Mesenchymal stem cell (in vitro differentiated cells and primary cell): ENCODE results near the gene CEP20.

ENCODE experiments used
- DNase-seq: peaks from one replicate; pipeline ENCODE4 v3.0.0-alpha.2; 2013
- H2AFZ ChIP-seq: one replicate; pipeline ENCODE4 v1.6.1; 2013; ENCODE audit warnings: low read depth, mild to moderate bottlenecking, control low read depth, inconsistent platforms, low read length, moderate library complexity
- H2AK5ac ChIP-seq: 2 replicates; pipeline ENCODE4 v1.6.1; 2013; ENCODE audit warnings: low read length, moderate library complexity, mild to moderate bottlenecking, inconsistent platforms; ENCODE audit not compliant: severe bottlenecking
- H2BK120ac ChIP-seq: one replicate; pipeline ENCODE4 v1.6.1; 2013; ENCODE audit warnings: low read depth, mild to moderate bottlenecking, inconsistent platforms, low read length, moderate library complexity
- H2BK12ac ChIP-seq, 2 experiments: one replicate each; pipeline ENCODE4 v1.6.1; 2013; ENCODE audit warnings: inconsistent platforms in 2 of 2, low read length in 2 of 2, mild to moderate bottlenecking in 2 of 2, moderate library complexity in 2 of 2, control low read depth in 1 of 2
- H2BK15ac ChIP-seq: one replicate; pipeline ENCODE4 v1.6.1; 2013; ENCODE audit warnings: mild to moderate bottlenecking, low read depth, inconsistent platforms; ENCODE audit not compliant: poor library complexity, severe bottlenecking
- H2BK5ac ChIP-seq: 2 replicates; pipeline ENCODE4 v1.6.1; 2013; ENCODE audit warnings: low read depth, mild to moderate bottlenecking, low read length, control low read depth, inconsistent platforms; ENCODE audit not compliant: poor library complexity, severe bottlenecking
- H3K14ac ChIP-seq, 2 experiments: one replicate each; pipeline ENCODE4 v1.6.1; 2013; ENCODE audit warnings: inconsistent platforms in 2 of 2, low read length in 2 of 2, control low read depth in 1 of 2, mild to moderate bottlenecking in 1 of 2, moderate library complexity in 1 of 2
- H3K18ac ChIP-seq, 2 experiments: one replicate each; pipeline ENCODE4 v1.6.1; 2013; ENCODE audit warnings: inconsistent platforms in 2 of 2, low read length in 2 of 2, control low read depth in 1 of 2, low read depth in 1 of 2, mild to moderate bottlenecking in 1 of 2
- H3K23ac ChIP-seq, 2 experiments: one replicate each; pipeline ENCODE4 v1.6.1; 2013; ENCODE audit warnings: inconsistent platforms in 2 of 2, low read length in 2 of 2, mild to moderate bottlenecking in 2 of 2, moderate library complexity in 2 of 2, control low read depth in 1 of 2
- H3K27ac ChIP-seq: 2 replicates; pipeline ENCODE4 v1.5.1; 2013; ENCODE audit warnings: mild to moderate bottlenecking, moderate library complexity, low read length, control low read depth, inconsistent platforms; ENCODE audit not compliant: poor library complexity, severe bottlenecking
- H3K27me3 ChIP-seq, 2 experiments: 2 replicates each; pipeline versions ENCODE4 v1.6.1 to v1.7.0; 2013; ENCODE audit warnings: low read length in 2 of 2, mild to moderate bottlenecking in 2 of 2, moderate library complexity in 2 of 2, control low read depth in 1 of 2, inconsistent platforms in 1 of 2; ENCODE audit not compliant: control insufficient read depth in 1 of 2, insufficient read depth in 1 of 2
- H3K36me3 ChIP-seq, 2 experiments: 2 replicates each; pipeline versions ENCODE4 v1.6.1 to v1.7.0; 2013; ENCODE audit warnings: low read length in 2 of 2, control low read depth in 1 of 2, inconsistent platforms in 1 of 2, low read depth in 1 of 2, mild to moderate bottlenecking in 1 of 2; ENCODE audit not compliant: insufficient read depth in 2 of 2, control insufficient read depth in 1 of 2
- H3K4ac ChIP-seq, 2 experiments: one replicate each; pipeline ENCODE4 v1.6.1; 2013; ENCODE audit warnings: inconsistent platforms in 2 of 2, low read length in 2 of 2, mild to moderate bottlenecking in 2 of 2, moderate library complexity in 2 of 2, control low read depth in 1 of 2, low read depth in 1 of 2
- H3K4me1 ChIP-seq: 2 replicates; pipeline ENCODE4 v1.6.1; 2013; ENCODE audit warnings: low read depth, low read length, control low read depth; ENCODE audit not compliant: control insufficient read depth, insufficient read depth
- H3K4me2 ChIP-seq: 2 replicates; pipeline ENCODE4 v1.6.1; 2013; ENCODE audit warnings: low read length, mild to moderate bottlenecking, inconsistent platforms; ENCODE audit not compliant: poor library complexity, severe bottlenecking
- H3K4me3 ChIP-seq, 2 experiments: 2 replicates each; pipeline versions ENCODE4 v1.5.1 to v1.7.0; 2013; ENCODE audit warnings: low read length in 2 of 2, mild to moderate bottlenecking in 2 of 2, control low read depth in 1 of 2, low read depth in 1 of 2; ENCODE audit not compliant: insufficient read depth in 1 of 2
- H3K79me1 ChIP-seq: replicated peaks from 2 replicates; pipeline ENCODE4 v1.6.1; 2013; ENCODE audit warnings: mild to moderate bottlenecking, control low read depth, low read length, inconsistent platforms; ENCODE audit not compliant: poor library complexity, severe bottlenecking
- H3K9ac ChIP-seq: 2 replicates; pipeline ENCODE4 v1.7.0; 2013; ENCODE audit warnings: mild to moderate bottlenecking, low read length, moderate library complexity
- H3K9me3 ChIP-seq: 2 replicates; pipeline ENCODE4 v1.7.0; 2013; ENCODE audit warnings: mild to moderate bottlenecking, low read length; ENCODE audit not compliant: control insufficient read depth
- H4K8ac ChIP-seq: one replicate; pipeline ENCODE4 v1.6.1; 2013; ENCODE audit warnings: inconsistent platforms, mild to moderate bottlenecking, low read length, moderate library complexity
- H4K91ac ChIP-seq: one replicate; pipeline ENCODE4 v1.6.1; 2013; ENCODE audit warnings: mild to moderate bottlenecking, low read length, inconsistent platforms
- WGBS: methylation state at CpG from one replicate; pipeline ENCODE4 v1.1.7; 2013; ENCODE audit warnings: mixed read lengths; 5-methylcytosine and 5-hydroxymethylcytosine counted together

The CEP20 gene

DNA sequence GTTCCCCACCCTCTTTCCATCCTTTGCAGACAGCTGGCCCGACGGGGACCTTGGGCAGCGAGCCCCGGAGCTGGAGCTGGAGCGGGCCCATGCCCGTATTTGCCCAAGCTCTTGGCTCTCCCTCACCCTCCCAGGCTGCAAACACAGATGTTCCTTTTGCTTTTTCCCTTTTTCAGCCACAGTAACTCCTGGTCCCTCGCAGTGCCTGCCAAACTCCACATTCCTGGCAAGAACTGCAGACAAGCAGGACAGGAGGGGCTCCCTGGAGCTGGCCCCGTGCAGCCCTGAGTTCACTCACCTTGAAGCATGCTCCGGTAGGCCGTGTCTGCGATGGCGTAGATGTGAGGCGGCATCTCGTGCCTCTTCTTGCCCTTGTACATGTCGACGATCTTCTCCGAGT, 65.4 kb downstream of the CEP20 start:
- peaks cover 28 to 47% of the 10 kb centered on the region in 2 experiments for H3K27me3 ChIP-seq
- no peak overlapping the region for H3K14ac ChIP-seq
- no peak overlapping the region for H3K18ac ChIP-seq
- H2BK12ac ChIP-seq, result no peak overlapping the region
- H3K4me1 ChIP-seq, result no peaks in the 10 kb centered on the region
- WGBS, result 80% methylated on average over 17 of the region's 17 CpGs
- H3K4me3 ChIP-seq, result no peak overlapping the region
- no peak overlapping the region for H3K4ac ChIP-seq
- no peaks in the 10 kb centered on the region for H3K79me1 ChIP-seq
- no peak overlapping the region for H3K9ac ChIP-seq
- H2AFZ ChIP-seq, result no peak overlapping the region
- no peak overlapping the region for H3K23ac ChIP-seq
- no peaks in the 10 kb centered on the region for H3K36me3 ChIP-seq
- H2BK5ac ChIP-seq, result no peak overlapping the region
- no peak overlapping the region for H2AK5ac ChIP-seq
- no peak overlapping the region for H2BK120ac ChIP-seq
- H3K9me3 ChIP-seq, result no peaks in the 10 kb centered on the region
- H3K4me2 ChIP-seq, result no peak overlapping the region
- H4K8ac ChIP-seq, result no peak overlapping the region
- DNase-seq, result no peak
- no peak overlapping the region for H4K91ac ChIP-seq
- no peak overlapping the region for H2BK15ac ChIP-seq
- H3K27ac ChIP-seq, result no peak overlapping the region

GRCh38 chr16:15820837-15821236, 67.6 kb downstream of the CEP20 start:
- Histone ChIP-seq H3K36me3 (no peaks in the 10 kb centered on the region), H3K18ac (no peak overlapping the region), H4K91ac (no peak overlapping the region), H2AFZ (no peak overlapping the region), H3K27ac (no peak overlapping the region), H2BK5ac (no peak overlapping the region), H3K4me2 (no peak overlapping the region), H3K79me1 (no peaks in the 10 kb centered on the region), H3K4me1 (no peaks in the 10 kb centered on the region), H3K4ac (no peak overlapping the region), H2BK12ac (no peak overlapping the region), H3K23ac (no peak overlapping the region), H2BK120ac (no peak overlapping the region), H2BK15ac (no peak overlapping the region), H3K27me3 (peaks cover 21 to 45% of the 10 kb centered on the region in 2 experiments), H3K4me3 (no peak overlapping the region), H2AK5ac (no peak overlapping the region), H3K9ac (no peak overlapping the region), H3K14ac (no peak overlapping the region), H3K9me3 (peaks cover 12% of the 10 kb centered on the region), H4K8ac (no peak overlapping the region)
- 100% methylated on average over 6 of the region's 7 CpGs for WGBS
- no peak for DNase-seq

DNA sequence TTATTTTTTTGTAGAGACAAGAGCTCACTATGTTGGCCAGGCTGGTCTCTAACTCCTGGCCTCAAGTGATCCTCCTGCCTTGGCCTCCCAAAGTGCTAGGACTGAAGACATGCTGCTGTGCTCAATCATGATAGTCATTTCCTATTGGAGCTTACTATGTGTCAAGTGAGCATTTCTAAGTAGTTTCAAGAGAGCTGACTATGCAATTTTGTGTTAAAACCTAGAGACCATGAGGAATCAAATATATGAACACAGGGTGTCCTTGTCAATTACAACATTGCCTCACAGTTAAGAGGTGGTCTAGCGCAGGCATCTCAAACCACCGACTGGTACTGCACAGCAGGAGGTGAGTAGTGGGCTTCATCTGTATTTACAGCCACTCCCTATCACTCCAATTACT, 69.4 kb downstream of the CEP20 start:
- H3K4me3 ChIP-seq, result no peak overlapping the region
- peaks cover 20% of the 10 kb centered on the region for H3K9me3 ChIP-seq
- no peak overlapping the region for H2BK15ac ChIP-seq
- H3K4me1 ChIP-seq, result no peaks in the 10 kb centered on the region
- no peak overlapping the region for H4K8ac ChIP-seq
- H3K36me3 ChIP-seq, result no peaks in the 10 kb centered on the region
- no peak overlapping the region for H2BK120ac ChIP-seq
- H3K79me1 ChIP-seq, result no peaks in the 10 kb centered on the region
- H3K14ac ChIP-seq, result no peak overlapping the region
- no peak overlapping the region for H3K4ac ChIP-seq
- H3K4me2 ChIP-seq, result no peak overlapping the region
- no peak overlapping the region for H2AK5ac ChIP-seq
- H2BK12ac ChIP-seq, result no peak overlapping the region
- no peak overlapping the region for H3K27ac ChIP-seq
- 70% methylated on average over 2 of the region's 2 CpGs for WGBS
- H3K9ac ChIP-seq, result no peak overlapping the region
- H3K23ac ChIP-seq, result no peak overlapping the region
- no peak for DNase-seq
- no peak overlapping the region for H2AFZ ChIP-seq
- peaks cover 19 to 34% of the 10 kb centered on the region in 2 experiments for H3K27me3 ChIP-seq
- no peak overlapping the region for H4K91ac ChIP-seq
- no peak overlapping the region for H3K18ac ChIP-seq
- no peak overlapping the region for H2BK5ac ChIP-seq

DNA sequence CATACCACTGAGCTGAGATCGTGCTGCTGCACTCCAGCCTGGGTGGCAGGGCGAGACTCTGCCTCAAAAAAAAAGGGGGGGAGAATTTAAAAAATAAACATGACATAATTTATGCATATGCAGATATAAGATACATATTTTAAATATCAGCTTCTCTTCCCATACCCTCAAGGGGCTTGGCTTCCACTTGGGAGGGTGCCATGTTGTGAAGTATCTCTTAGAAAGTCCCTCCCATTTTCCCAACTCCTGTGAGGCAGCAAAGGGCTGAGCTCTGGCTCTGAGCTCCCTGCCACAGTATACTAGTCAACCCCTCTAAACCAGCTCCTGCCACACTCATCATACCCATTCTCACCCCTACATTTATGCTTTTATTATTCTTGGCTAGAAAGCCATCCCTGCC, 71.0 kb downstream of the CEP20 start:
- no peak overlapping the region for H2BK5ac ChIP-seq
- H3K9me3 ChIP-seq, result peaks cover 20% of the 10 kb centered on the region
- H2BK12ac ChIP-seq, result no peak overlapping the region
- H3K18ac ChIP-seq, result no peak overlapping the region
- no peak overlapping the region for H4K91ac ChIP-seq
- H3K27me3 ChIP-seq, result peaks cover 12 to 18% of the 10 kb centered on the region in 2 experiments
- no peak overlapping the region for H2BK15ac ChIP-seq
- H2BK120ac ChIP-seq, result no peak overlapping the region
- no peaks in the 10 kb centered on the region for H3K4me1 ChIP-seq
- no peak overlapping the region for H2AFZ ChIP-seq
- no peak overlapping the region for H3K9ac ChIP-seq
- no peak overlapping the region for H3K4ac ChIP-seq
- no peak overlapping the region for H3K23ac ChIP-seq
- H3K27ac ChIP-seq, result no peak overlapping the region
- no peak overlapping the region for H3K4me2 ChIP-seq
- DNase-seq, result no peak
- no peak overlapping the region for H4K8ac ChIP-seq
- no peak overlapping the region for H2AK5ac ChIP-seq
- no peaks in the 10 kb centered on the region for H3K36me3 ChIP-seq
- no peak overlapping the region for H3K4me3 ChIP-seq
- no peak overlapping the region for H3K14ac ChIP-seq
- no peaks in the 10 kb centered on the region for H3K79me1 ChIP-seq
- WGBS, result 50% methylated on average over 1 of the region's 2 CpGs
